Pancreas (tissue), 10 donors: ENCODE results near the gene PNPO. TPM values are rescaled to one million over a fixed set of nuclear protein-coding genes. Genes with fewer than 3 reads are reported as not detected.

ENCODE experiments used
- ATAC-seq, 4 donors: fragments of 200-7000 bp; cut with Tn5 transposase; one replicate each; pipeline versions ENCODE4 v1.8.0 to v1.9.1; 2020; ENCODE audit warnings: mild to moderate bottlenecking in 4 of 4, moderate library complexity in 4 of 4
- DNase-seq, 6 donors: peaks; one replicate each; pipeline ENCODE4 v3.0.0-alpha.2; 2020
- FAIRE-seq: peaks from 2 replicates; lab custom pipeline; 2012; peaks lifted over from hg19 to GRCh38; lab: Jason Lieb, UNC
- H3K27ac ChIP-seq, 4 donors: fragments of 200-600 bp; sonication (generic); 1 replicate in 3 of 4; 2 replicates in 1 of 4; pipeline versions ENCODE4 v1.5.0 to v1.8.0; 2020
- H3K27me3 ChIP-seq, 4 donors: fragments of 200-600 bp; one replicate each; pipeline ENCODE4 v1.8.0; 2021
- H3K36me3 ChIP-seq, 3 donors: fragments of 200-600 bp; sonication (generic) in 1 of 3; one replicate each; pipeline versions ENCODE4 v1.5.0 to v1.8.0; 2020 to 2021
- H3K4me1 ChIP-seq, 3 donors: fragments of 200-600 bp; one replicate each; pipeline ENCODE4 v1.8.0; 2021
- H3K4me3 ChIP-seq, 4 donors: fragments of 200-600 bp; sonication (generic) in 2 of 4; one replicate each; pipeline versions ENCODE4 v1.5.0 to v1.8.0; 2020 to 2021
- H3K9me3 ChIP-seq, 4 donors: fragments of 200-600 bp; one replicate each; pipeline ENCODE4 v1.8.0; 2021
- WGBS, 2 donors: extraction: QIAGEN DNeasy Blood & Tissue Kit; methylation state at CpG; one replicate each; pipeline ENCODE4 v1.1.7; 2013; 5-methylcytosine and 5-hydroxymethylcytosine counted together
- intact Hi-C, 3 donors: fragments of 100-400 bp; cut with DNase I; formaldehyde crosslinking; loops; one replicate each; pipeline versions ENCODE4 v1.11.1 to v1.14.2; 2022
- polyA plus RNA-seq, 2 donors: library from polyadenylated mRNA; stranded (reverse); fragments of 200-250 nt; gene quantifications; one replicate each; pipeline ENCODE4 v1.2.3, GENCODE V29; 2013
- total RNA-seq, 6 donors: library from RNA; stranded (reverse); fragmentation: NEBNext Ultra II Directional in 4 of 6; extraction: Animal tissue kit (Norgen Biotek cat#: 25700) in 4 of 6; gene quantifications; one replicate each; pipeline versions ENCODE4 v1.2.1 to v1.2.4, GENCODE V29; 2021 to 2023
- TF ChIP-seq, protein P1 (sequence below), 4 donors: fragments of 200-600 bp; sonication (generic) in 3 of 4; IDR thresholded peaks; one replicate each; pipeline versions ENCODE4 v1.5.0 to v1.8.0; 2021; ENCODE audit warnings: antibody characterized with exemption in 4 of 4
- donor health status: healthy with polysubstance abuse.
- donor health status: DM: no; HTN: no; CAD: no; lungs with moderate emphysema.
- donor health status: DM: no; HTN: no; CAD: no.
- donor health status: control.
- donor health status: control.
- donor health status: Bipolar disorder and iron deficiency.
- donor health status: DM: yes; HTN: yes; CAD: no.
- donor health status: DM: no; HTN: no; CAD: no.
- donor health status: DM: no; HTN: no; CAD: no.
- donor health status: DM: yes; HTN: yes; CAD: no.

Gene PNPO
- total and polyA plus RNA-seq, 8 donors, result 6.5 to 23.5 (median 16.2) TPM

DNA sequence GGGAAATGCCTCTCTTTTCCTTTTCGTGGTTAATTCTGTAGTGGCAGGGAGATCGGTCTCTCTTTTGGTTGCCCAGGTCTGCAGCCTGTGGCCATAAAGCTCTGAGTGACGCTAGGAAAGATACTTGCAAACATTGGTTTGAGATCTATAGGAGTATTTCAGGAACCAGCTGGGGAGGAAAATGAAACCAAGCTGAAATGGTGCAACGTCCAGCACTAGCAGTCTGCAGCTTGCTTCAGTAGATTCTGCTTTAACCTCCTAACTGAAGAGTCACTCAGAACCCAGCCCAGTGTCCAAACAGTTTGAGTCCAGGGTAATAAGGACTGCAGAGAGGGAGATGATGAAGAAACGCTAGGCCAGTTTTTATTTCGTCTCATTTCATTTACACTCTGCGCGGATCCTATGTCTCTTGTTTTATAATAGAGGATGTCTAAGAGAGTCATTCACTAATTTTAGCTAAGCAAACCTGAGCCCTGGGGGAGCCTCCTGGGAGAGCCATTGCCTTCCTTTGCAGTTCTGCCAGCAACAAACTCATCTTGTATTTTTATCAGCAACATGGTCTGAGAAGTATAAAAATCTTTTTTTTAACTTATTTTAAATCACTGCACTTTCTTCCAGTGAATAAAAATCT is 33.3 kb upstream of the PNPO start:
- no peak for ATAC-seq
- intact Hi-C loops, result no loop called here
- no peak overlapping the region for H3K4me3 ChIP-seq

GRCh38 chr17:47913050-47913449 is 28.3 kb upstream of the PNPO start:
- no peaks in the 10 kb centered on the region for H3K9me3 ChIP-seq
- DNase-seq (no peak), FAIRE-seq (no peak), ATAC-seq (no peak)
- no peaks in the 10 kb centered on the region for H3K27me3 ChIP-seq
- TF ChIP-seq, protein P1, sequence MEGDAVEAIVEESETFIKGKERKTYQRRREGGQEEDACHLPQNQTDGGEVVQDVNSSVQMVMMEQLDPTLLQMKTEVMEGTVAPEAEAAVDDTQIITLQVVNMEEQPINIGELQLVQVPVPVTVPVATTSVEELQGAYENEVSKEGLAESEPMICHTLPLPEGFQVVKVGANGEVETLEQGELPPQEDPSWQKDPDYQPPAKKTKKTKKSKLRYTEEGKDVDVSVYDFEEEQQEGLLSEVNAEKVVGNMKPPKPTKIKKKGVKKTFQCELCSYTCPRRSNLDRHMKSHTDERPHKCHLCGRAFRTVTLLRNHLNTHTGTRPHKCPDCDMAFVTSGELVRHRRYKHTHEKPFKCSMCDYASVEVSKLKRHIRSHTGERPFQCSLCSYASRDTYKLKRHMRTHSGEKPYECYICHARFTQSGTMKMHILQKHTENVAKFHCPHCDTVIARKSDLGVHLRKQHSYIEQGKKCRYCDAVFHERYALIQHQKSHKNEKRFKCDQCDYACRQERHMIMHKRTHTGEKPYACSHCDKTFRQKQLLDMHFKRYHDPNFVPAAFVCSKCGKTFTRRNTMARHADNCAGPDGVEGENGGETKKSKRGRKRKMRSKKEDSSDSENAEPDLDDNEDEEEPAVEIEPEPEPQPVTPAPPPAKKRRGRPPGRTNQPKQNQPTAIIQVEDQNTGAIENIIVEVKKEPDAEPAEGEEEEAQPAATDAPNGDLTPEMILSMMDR (IDR thresholded peaks at IDR 0.05), result no peak
- no peak overlapping the region for H3K27ac ChIP-seq
- no peak overlapping the region for H3K4me3 ChIP-seq
- no peaks in the 10 kb centered on the region for H3K36me3 ChIP-seq
- WGBS, 2 donors, result 86 to 92% methylated on average over 2 of the region's 2 CpGs
- intact Hi-C loops, result no loop called here
- no peaks in the 10 kb centered on the region for H3K4me1 ChIP-seq

More for the DNA sequence above, 33.3 kb upstream of the PNPO start:
- Histone ChIP-seq H3K27ac (no peak overlapping the region), H3K4me1 (peaks cover 5 to 10% (median 5%) of the 10 kb centered on the region in 3 donors), H3K27me3 (no peaks in the 10 kb centered on the region), H3K9me3 (no peaks in the 10 kb centered on the region), H3K36me3 (no peaks in the 10 kb centered on the region)
- 81 to 86% methylated on average over 8 of the region's 8 CpGs for WGBS, 2 donors
- TF ChIP-seq, protein P1 (IDR thresholded peaks at IDR 0.05), result no peak
- DNase-seq (peak in 1 of 6 donors; percentile 8), FAIRE-seq (no peak)

- Histone ChIP-seq H3K36me3 (no peaks in the 10 kb centered on the region), H3K27me3 (no peaks in the 10 kb centered on the region), H3K27ac (no peak overlapping the region), H3K4me3 (no peak overlapping the region), H3K9me3 (no peaks in the 10 kb centered on the region), H3K4me1 (no peaks in the 10 kb centered on the region)
- no peak for FAIRE-seq
- DNase-seq, result no peak
- intact Hi-C loops, result no loop called here
- TF ChIP-seq, protein P1 (IDR thresholded peaks at IDR 0.05), result no peak
- 74% methylated on average over 4 of the region's 4 CpGs for WGBS, 2 donors
- no peak for ATAC-seq
Measured at GRCh38 chr17:47914306-47914948, 26.9 kb upstream of the PNPO start.

DNA sequence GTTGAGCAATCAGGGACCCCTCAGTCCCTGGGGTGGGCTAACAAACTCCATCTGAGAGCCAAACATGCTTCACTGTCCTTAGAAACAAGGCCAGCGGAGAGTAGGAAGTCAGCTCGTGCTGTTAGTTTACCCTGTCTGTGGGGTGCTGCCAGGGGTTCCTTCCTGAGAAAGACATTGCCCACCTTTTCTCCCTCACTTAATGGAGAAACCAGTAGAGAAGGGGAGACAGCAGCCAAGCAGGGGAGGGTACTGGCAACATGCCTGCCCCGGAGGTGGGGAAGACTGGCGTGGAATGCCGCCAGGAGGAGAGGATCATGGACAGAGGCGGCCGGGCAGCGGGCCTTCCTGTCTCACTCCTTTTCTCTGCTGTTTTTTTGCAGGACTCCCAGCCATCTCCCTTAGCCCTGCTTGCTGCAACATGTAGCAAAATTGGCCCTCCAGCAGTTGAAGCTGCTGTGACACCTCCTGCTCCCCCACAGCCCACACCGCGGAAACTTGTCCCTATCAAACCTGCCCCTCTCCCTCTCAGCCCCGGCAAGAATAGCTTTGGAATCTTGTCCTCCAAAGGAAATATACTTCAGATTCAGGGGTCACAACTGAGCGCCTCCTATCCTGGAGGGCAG is 25.5 kb upstream of the PNPO start:
- no peaks in the 10 kb centered on the region for H3K27me3 ChIP-seq

More for the DNA sequence above, 25.5 kb upstream of the PNPO start:
- H3K4me3 ChIP-seq, result no peak overlapping the region
- H3K27ac ChIP-seq, result no peak overlapping the region
- peak in 1 of 4 donors; percentile 22 for ATAC-seq
- FAIRE-seq, result no peak
- no peaks in the 10 kb centered on the region for H3K36me3 ChIP-seq
- no peak for DNase-seq
- WGBS, 2 donors, result 77 to 78% methylated on average over 12 of the region's 12 CpGs
- intact Hi-C loops, result no loop called here
- TF ChIP-seq, protein P1 (IDR thresholded peaks at IDR 0.05), result no peak
- H3K9me3 ChIP-seq, result no peaks in the 10 kb centered on the region
- H3K4me1 ChIP-seq, result no peaks in the 10 kb centered on the region
